HG03159 (cell line): Measurements from ENCODE around the gene ABCA3.

Experiments used
- ATAC-seq: cut with Tn5 transposase; IDR thresholded peaks from one replicate; pipeline ENCODE4 v1.9.1; 2021; ENCODE audit warnings: mild to moderate bottlenecking, moderate library complexity; ENCODE audit not compliant: unreplicated experiment

The ABCA3 gene

GRCh38 chr16:2358811-2359210 lies 18.3 kb upstream of the ABCA3 start:
- no peak for ATAC-seq

- ATAC-seq, result no peak
Observed at GRCh38 chr16:2357331-2357730, 16.8 kb upstream of the ABCA3 start.

GRCh38 chr16:2350500-2350899 lies 10.0 kb upstream of the ABCA3 start:
- no peak for ATAC-seq

GRCh38 chr16:2343211-2343610 lies 2.7 kb upstream of the ABCA3 start:
- no peak for ATAC-seq

GRCh38 chr16:2341456-2342447 lies 1.2 kb upstream of the ABCA3 start:
- ATAC-seq, result no peak

GRCh38 chr16:2339521-2340484 lies 725 bp downstream of the ABCA3 start:
- ATAC-seq, result peak; percentile 30

- ATAC-seq, result no peak
Observed at GRCh38 chr16:2337431-2338296, 2.9 kb downstream of the ABCA3 start.

- no peak for ATAC-seq
Observed at GRCh38 chr16:2335286-2335895, 5.1 kb downstream of the ABCA3 start.

- ATAC-seq, result no peak
Observed at GRCh38 chr16:2333772-2334379, 6.7 kb downstream of the ABCA3 start.

GRCh38 chr16:2333231-2333630 lies 7.3 kb downstream of the ABCA3 start:
- no peak for ATAC-seq

- ATAC-seq, result no peak
Observed at GRCh38 chr16:2331931-2332267, 8.6 kb downstream of the ABCA3 start.

GRCh38 chr16:2331199-2331930 lies 9.2 kb downstream of the ABCA3 start:
- ATAC-seq, result no peak

- no peak for ATAC-seq
Observed at GRCh38 chr16:2329532-2329931, 11.0 kb downstream of the ABCA3 start.

GRCh38 chr16:2328428-2328827 lies 12.1 kb downstream of the ABCA3 start:
- no peak for ATAC-seq

- no peak for ATAC-seq
Observed at GRCh38 chr16:2326191-2326590, 14.3 kb downstream of the ABCA3 start.

GRCh38 chr16:2325791-2326190 lies 14.7 kb downstream of the ABCA3 start:
- no peak for ATAC-seq

- no peak for ATAC-seq
Observed at GRCh38 chr16:2325181-2325580, 15.3 kb downstream of the ABCA3 start.

GRCh38 chr16:2324296-2324859 lies 16.1 kb downstream of the ABCA3 start:
- ATAC-seq, result no peak

- no peak for ATAC-seq
Observed at GRCh38 chr16:2323701-2324100, 16.8 kb downstream of the ABCA3 start.
